Measurements from ENCODE around the gene MYH3.
A peak's percentile ranks its signal among the peaks of the same experiment; 100 is the strongest.

The MYH3 gene

DNA sequence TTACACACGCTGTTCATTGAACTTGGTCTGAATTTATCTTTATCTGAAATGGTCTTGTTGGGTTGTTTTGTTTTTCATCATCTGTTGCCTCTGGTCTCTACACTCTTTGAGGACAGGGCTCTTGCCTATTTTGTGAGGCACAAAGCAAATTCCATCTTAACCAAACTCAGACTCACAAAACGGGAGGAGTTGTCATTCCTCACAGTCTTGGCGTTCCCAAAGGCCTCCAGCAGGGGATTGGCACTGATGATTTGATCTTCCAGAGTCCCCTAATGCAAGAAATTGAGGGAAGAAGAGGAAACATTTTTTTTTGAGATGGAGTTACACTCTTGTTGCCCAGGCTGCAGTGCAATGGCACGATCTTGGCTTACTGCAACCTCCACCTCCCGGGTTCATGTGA lies 8.7 kb downstream of the MYH3 start:
- Histone ChIP-seq H3K27me3 (ENCODE audit: control insufficient read depth in 1 of 2, insufficient read depth in 1 of 2, low read length in 2 of 2) (no peaks in the 10 kb centered on the region), H2BK15ac (ENCODE audit: low read depth, poor library complexity, severe bottlenecking) (no peak overlapping the region), H2BK12ac (ENCODE audit: low read length in 2 of 2) (no peak overlapping the region), H4K91ac (ENCODE audit: low read length) (no peak overlapping the region), H3K4me3 (ENCODE audit: insufficient read depth in 1 of 2, low read depth in 1 of 2, low read length in 2 of 2) (no peak overlapping the region), H2BK120ac (ENCODE audit: low read depth, low read length) (no peak overlapping the region), H3K4ac (ENCODE audit: low read depth in 1 of 2, low read length in 2 of 2) (no peak overlapping the region), H2BK5ac (ENCODE audit: low read depth, low read length, poor library complexity, severe bottlenecking) (no peak overlapping the region), H3K4me2 (ENCODE audit: low read length, poor library complexity, severe bottlenecking) (no peak overlapping the region), H2AFZ (ENCODE audit: low read depth, low read length) (no peak overlapping the region), H3K9me3 (ENCODE audit: control insufficient read depth, low read length) (no peaks in the 10 kb centered on the region), H3K27ac (ENCODE audit: low read length, poor library complexity, severe bottlenecking) (no peak overlapping the region), H3K4me1 (ENCODE audit: control insufficient read depth, insufficient read depth, low read depth, low read length) (peaks cover 2% of the 10 kb centered on the region), H3K79me1 (replicated peaks; ENCODE audit: low read length, poor library complexity, severe bottlenecking) (no peaks in the 10 kb centered on the region), H3K23ac (ENCODE audit: low read length in 2 of 2) (no peak overlapping the region), H4K8ac (ENCODE audit: low read length) (no peak overlapping the region), H2AK5ac (ENCODE audit: low read length, severe bottlenecking) (no peak overlapping the region), H3K9ac (ENCODE audit: low read length) (no peak overlapping the region), H3K36me3 (ENCODE audit: control insufficient read depth in 1 of 2, insufficient read depth in 2 of 2, low read depth in 1 of 2, low read length in 2 of 2) (peaks cover 0 to 7% of the 10 kb centered on the region in 2 experiments), H3K18ac (ENCODE audit: low read depth in 1 of 2, low read length in 2 of 2) (no peak overlapping the region), H3K14ac (ENCODE audit: low read length in 2 of 2) (no peak overlapping the region)
- no peak for DNase-seq
- WGBS = 88% methylated on average over 4 of the region's 5 CpGs

DNA sequence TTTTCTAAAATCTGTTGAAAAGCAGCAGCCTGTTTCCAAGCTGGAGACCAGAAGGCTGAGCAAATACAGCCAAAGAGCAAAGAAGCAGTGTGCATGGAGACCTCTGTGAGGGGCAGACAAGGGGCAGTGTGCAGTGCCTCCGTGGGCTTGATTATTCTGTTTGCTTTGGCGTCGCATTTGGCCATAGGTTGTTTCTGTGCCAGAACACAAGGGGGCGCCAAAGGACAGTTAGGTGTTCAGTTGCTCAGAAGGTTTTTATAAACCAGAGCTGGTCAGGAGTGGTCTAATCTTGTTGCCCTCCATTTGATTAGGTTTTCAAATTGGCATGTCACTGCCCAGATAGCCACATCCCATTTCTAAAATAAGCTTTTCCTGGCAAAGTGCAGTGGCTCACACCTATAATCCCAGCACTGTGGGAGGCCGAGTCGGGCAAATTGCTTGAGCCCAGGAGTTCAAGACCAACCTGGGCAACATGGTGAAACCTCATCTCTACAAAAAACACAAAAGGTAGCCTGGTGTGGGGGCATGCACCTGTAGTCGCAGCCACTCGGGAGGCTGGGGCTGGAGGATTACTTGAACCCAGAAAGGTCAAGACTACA lies 10.6 kb downstream of the MYH3 start:
- Histone ChIP-seq H2BK5ac (ENCODE audit: low read depth, low read length, poor library complexity, severe bottlenecking) (no peak overlapping the region), H3K9me3 (ENCODE audit: control insufficient read depth, low read length) (no peaks in the 10 kb centered on the region), H3K4me3 (ENCODE audit: insufficient read depth in 1 of 2, low read depth in 1 of 2, low read length in 2 of 2) (no peak overlapping the region), H3K79me1 (replicated peaks; ENCODE audit: low read length, poor library complexity, severe bottlenecking) (no peaks in the 10 kb centered on the region), H4K91ac (ENCODE audit: low read length) (no peak overlapping the region), H3K27ac (ENCODE audit: low read length, poor library complexity, severe bottlenecking) (no peak overlapping the region), H3K4me2 (ENCODE audit: low read length, poor library complexity, severe bottlenecking) (no peak overlapping the region), H2AFZ (ENCODE audit: low read depth, low read length) (no peak overlapping the region), H3K9ac (ENCODE audit: low read length) (no peak overlapping the region), H3K27me3 (ENCODE audit: control insufficient read depth in 1 of 2, insufficient read depth in 1 of 2, low read length in 2 of 2) (no peaks in the 10 kb centered on the region), H2BK15ac (ENCODE audit: low read depth, poor library complexity, severe bottlenecking) (no peak overlapping the region), H3K4me1 (ENCODE audit: control insufficient read depth, insufficient read depth, low read depth, low read length) (no peaks in the 10 kb centered on the region), H3K36me3 (ENCODE audit: control insufficient read depth in 1 of 2, insufficient read depth in 2 of 2, low read depth in 1 of 2, low read length in 2 of 2) (peaks cover 0 to 15% of the 10 kb centered on the region in 2 experiments), H3K4ac (ENCODE audit: low read depth in 1 of 2, low read length in 2 of 2) (no peak overlapping the region), H4K8ac (ENCODE audit: low read length) (no peak overlapping the region), H2BK120ac (ENCODE audit: low read depth, low read length) (no peak overlapping the region), H2AK5ac (ENCODE audit: low read length, severe bottlenecking) (no peak overlapping the region), H3K14ac (ENCODE audit: low read length in 2 of 2) (no peak overlapping the region), H3K23ac (ENCODE audit: low read length in 2 of 2) (no peak overlapping the region), H3K18ac (ENCODE audit: low read depth in 1 of 2, low read length in 2 of 2) (no peak overlapping the region), H2BK12ac (ENCODE audit: low read length in 2 of 2) (no peak overlapping the region)
- 56% methylated on average over 7 of the region's 8 CpGs for WGBS
- DNase-seq = peak; percentile 69

DNA sequence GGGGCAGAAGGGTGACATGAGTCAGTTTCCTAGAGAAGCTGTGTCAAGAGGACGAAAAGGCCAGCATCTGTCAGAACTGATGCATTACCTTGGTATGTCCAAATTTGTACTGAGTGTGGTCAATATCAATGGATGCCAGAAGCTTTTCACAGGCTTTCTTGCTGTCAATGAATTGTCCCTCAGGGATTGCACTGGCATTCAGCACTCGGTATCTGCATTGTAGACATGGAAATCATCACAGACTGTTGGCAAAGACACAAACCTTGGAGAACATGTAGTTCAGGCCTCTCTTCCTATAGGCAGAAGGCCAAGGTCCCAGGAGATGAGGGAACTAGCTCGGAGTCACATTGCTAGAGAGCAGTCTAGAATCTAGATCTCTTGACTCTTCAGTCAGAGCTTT lies 16.6 kb downstream of the MYH3 start:
- no peak overlapping the region for H4K8ac ChIP-seq (ENCODE audit: low read length)
- no peak overlapping the region for H2BK120ac ChIP-seq (ENCODE audit: low read depth, low read length)
- no peak overlapping the region for H2BK12ac ChIP-seq (ENCODE audit: low read length in 2 of 2)
- H2BK15ac ChIP-seq (ENCODE audit: low read depth, poor library complexity, severe bottlenecking) = no peak overlapping the region
- no peak overlapping the region for H2AK5ac ChIP-seq (ENCODE audit: low read length, severe bottlenecking)
- H3K4me3 ChIP-seq (ENCODE audit: insufficient read depth in 1 of 2, low read depth in 1 of 2, low read length in 2 of 2) = no peak overlapping the region
- no peaks in the 10 kb centered on the region for H3K79me1 ChIP-seq (replicated peaks; ENCODE audit: low read length, poor library complexity, severe bottlenecking)
- H2AFZ ChIP-seq (ENCODE audit: low read depth, low read length) = no peak overlapping the region
- no peak overlapping the region for H3K14ac ChIP-seq (ENCODE audit: low read length in 2 of 2)
- no peaks in the 10 kb centered on the region for H3K27me3 ChIP-seq (ENCODE audit: control insufficient read depth in 1 of 2, insufficient read depth in 1 of 2, low read length in 2 of 2)
- no peak overlapping the region for H2BK5ac ChIP-seq (ENCODE audit: low read depth, low read length, poor library complexity, severe bottlenecking)
- H3K9me3 ChIP-seq (ENCODE audit: control insufficient read depth, low read length) = no peaks in the 10 kb centered on the region
- WGBS = 75% methylated on average over 2 of the region's 3 CpGs
- H3K18ac ChIP-seq (ENCODE audit: low read depth in 1 of 2, low read length in 2 of 2) = no peak overlapping the region
- no peak overlapping the region for H3K4me2 ChIP-seq (ENCODE audit: low read length, poor library complexity, severe bottlenecking)
- H3K4me1 ChIP-seq (ENCODE audit: control insufficient read depth, insufficient read depth, low read depth, low read length) = no peaks in the 10 kb centered on the region
- H4K91ac ChIP-seq (ENCODE audit: low read length) = no peak overlapping the region
- no peak for DNase-seq
- peaks cover 0 to 31% of the 10 kb centered on the region in 2 experiments for H3K36me3 ChIP-seq (ENCODE audit: control insufficient read depth in 1 of 2, insufficient read depth in 2 of 2, low read depth in 1 of 2, low read length in 2 of 2)
- no peak overlapping the region for H3K9ac ChIP-seq (ENCODE audit: low read length)
- no peak overlapping the region for H3K27ac ChIP-seq (ENCODE audit: low read length, poor library complexity, severe bottlenecking)
- no peak overlapping the region for H3K4ac ChIP-seq (ENCODE audit: low read depth in 1 of 2, low read length in 2 of 2)
- no peak overlapping the region for H3K23ac ChIP-seq (ENCODE audit: low read length in 2 of 2)

DNA sequence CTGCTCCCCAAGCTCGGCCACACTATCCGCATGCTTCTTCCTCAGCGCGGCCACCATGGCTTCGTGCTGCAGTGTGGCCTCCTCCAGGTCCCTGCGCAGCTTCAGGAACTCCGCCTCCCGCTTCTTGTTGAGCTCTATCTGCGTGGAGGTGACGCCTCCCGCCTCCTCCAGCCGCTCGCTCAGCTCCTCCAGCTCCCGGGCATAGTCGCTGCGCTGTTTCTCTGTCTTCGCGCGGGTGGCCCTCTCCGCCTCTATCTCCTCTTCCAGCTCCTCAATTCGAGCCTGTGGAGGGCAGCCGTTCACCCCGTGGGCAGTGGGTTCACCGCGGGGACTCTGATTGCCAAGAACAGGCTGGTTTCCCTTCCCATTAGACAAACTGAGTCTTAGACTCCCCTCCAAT lies 19.0 kb downstream of the MYH3 start:
- no peak overlapping the region for H3K23ac ChIP-seq (ENCODE audit: low read length in 2 of 2)
- H3K27ac ChIP-seq (ENCODE audit: low read length, poor library complexity, severe bottlenecking) = no peak overlapping the region
- H2BK5ac ChIP-seq (ENCODE audit: low read depth, low read length, poor library complexity, severe bottlenecking) = no peak overlapping the region
- H3K4me3 ChIP-seq (ENCODE audit: insufficient read depth in 1 of 2, low read depth in 1 of 2, low read length in 2 of 2) = no peak overlapping the region
- no peaks in the 10 kb centered on the region for H3K9me3 ChIP-seq (ENCODE audit: control insufficient read depth, low read length)
- H4K8ac ChIP-seq (ENCODE audit: low read length) = no peak overlapping the region
- no peak overlapping the region for H3K4ac ChIP-seq (ENCODE audit: low read depth in 1 of 2, low read length in 2 of 2)
- no peaks in the 10 kb centered on the region for H3K79me1 ChIP-seq (replicated peaks; ENCODE audit: low read length, poor library complexity, severe bottlenecking)
- H2AK5ac ChIP-seq (ENCODE audit: low read length, severe bottlenecking) = no peak overlapping the region
- H3K27me3 ChIP-seq (ENCODE audit: control insufficient read depth in 1 of 2, insufficient read depth in 1 of 2, low read length in 2 of 2) = no peaks in the 10 kb centered on the region
- H2BK12ac ChIP-seq (ENCODE audit: low read length in 2 of 2) = no peak overlapping the region
- peaks cover 0 to 29% of the 10 kb centered on the region in 2 experiments for H3K36me3 ChIP-seq (ENCODE audit: control insufficient read depth in 1 of 2, insufficient read depth in 2 of 2, low read depth in 1 of 2, low read length in 2 of 2)
- H2BK15ac ChIP-seq (ENCODE audit: low read depth, poor library complexity, severe bottlenecking) = no peak overlapping the region
- no peak overlapping the region for H3K14ac ChIP-seq (ENCODE audit: low read length in 2 of 2)
- DNase-seq = no peak
- no peak overlapping the region for H3K4me2 ChIP-seq (ENCODE audit: low read length, poor library complexity, severe bottlenecking)
- WGBS = 90% methylated on average over 25 of the region's 25 CpGs
- H2BK120ac ChIP-seq (ENCODE audit: low read depth, low read length) = no peak overlapping the region
- H3K4me1 ChIP-seq (ENCODE audit: control insufficient read depth, insufficient read depth, low read depth, low read length) = no peaks in the 10 kb centered on the region
- H3K9ac ChIP-seq (ENCODE audit: low read length) = no peak overlapping the region
- no peak overlapping the region for H4K91ac ChIP-seq (ENCODE audit: low read length)
- no peak overlapping the region for H2AFZ ChIP-seq (ENCODE audit: low read depth, low read length)
- H3K18ac ChIP-seq (ENCODE audit: low read depth in 1 of 2, low read length in 2 of 2) = no peak overlapping the region

Measured in mesenchymal stem cell (in vitro differentiated cells and primary cell).